ENCODE data around the gene NECTIN2.

Gene NECTIN2

GRCh38 chr19:44810234-44811121 is 35.6 kb upstream of the NECTIN2 start:
- DNase-seq, result no peak
- TF ChIP-seq GATA1 (IDR thresholded peaks at IDR 0.05; ENCODE audit: low read depth, low read length) (no peak), POLR2A (IDR thresholded peaks at IDR 0.05; ENCODE audit: low read length) (no peak)

- no peak for DNase-seq
- TF ChIP-seq GATA1 (IDR thresholded peaks at IDR 0.05; ENCODE audit: low read depth, low read length) (no peak), POLR2A (IDR thresholded peaks at IDR 0.05; ENCODE audit: low read length) (no peak)
Observed at GRCh38 chr19:44811122-44811419, 35.0 kb upstream of the NECTIN2 start.

DNA sequence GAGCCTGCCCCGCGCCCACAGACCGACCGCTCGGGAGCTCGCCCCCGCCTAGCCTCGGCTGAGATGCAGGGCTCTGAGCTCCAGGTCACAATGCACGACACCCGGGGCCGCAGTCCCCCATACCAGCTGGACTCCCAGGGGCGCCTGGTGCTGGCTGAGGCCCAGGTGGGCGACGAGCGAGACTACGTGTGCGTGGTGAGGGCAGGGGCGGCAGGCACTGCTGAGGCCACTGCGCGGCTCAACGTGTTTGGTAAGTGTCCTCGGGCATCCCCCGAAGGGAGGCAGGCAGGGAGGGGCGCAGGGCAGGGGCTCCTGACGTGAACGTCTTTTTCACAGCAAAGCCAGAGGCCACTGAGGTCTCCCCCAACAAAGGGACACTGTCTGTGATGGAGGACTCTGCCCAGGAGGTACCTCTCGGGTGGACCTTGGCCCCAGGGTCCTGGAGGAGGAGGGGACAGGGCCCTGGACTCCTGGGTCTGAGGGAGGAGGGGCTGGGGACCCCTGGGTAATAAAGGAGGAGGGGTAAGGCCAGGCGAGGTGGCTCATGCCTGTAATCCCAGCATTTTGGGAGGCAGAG is 33.9 kb upstream of the NECTIN2 start:
- no peak for TF ChIP-seq GATA1 (IDR thresholded peaks at IDR 0.05; ENCODE audit: low read depth, low read length)
- TF ChIP-seq POLR2A (IDR thresholded peaks at IDR 0.05; ENCODE audit: low read length), result no peak
- DNase-seq, result no peak

DNA sequence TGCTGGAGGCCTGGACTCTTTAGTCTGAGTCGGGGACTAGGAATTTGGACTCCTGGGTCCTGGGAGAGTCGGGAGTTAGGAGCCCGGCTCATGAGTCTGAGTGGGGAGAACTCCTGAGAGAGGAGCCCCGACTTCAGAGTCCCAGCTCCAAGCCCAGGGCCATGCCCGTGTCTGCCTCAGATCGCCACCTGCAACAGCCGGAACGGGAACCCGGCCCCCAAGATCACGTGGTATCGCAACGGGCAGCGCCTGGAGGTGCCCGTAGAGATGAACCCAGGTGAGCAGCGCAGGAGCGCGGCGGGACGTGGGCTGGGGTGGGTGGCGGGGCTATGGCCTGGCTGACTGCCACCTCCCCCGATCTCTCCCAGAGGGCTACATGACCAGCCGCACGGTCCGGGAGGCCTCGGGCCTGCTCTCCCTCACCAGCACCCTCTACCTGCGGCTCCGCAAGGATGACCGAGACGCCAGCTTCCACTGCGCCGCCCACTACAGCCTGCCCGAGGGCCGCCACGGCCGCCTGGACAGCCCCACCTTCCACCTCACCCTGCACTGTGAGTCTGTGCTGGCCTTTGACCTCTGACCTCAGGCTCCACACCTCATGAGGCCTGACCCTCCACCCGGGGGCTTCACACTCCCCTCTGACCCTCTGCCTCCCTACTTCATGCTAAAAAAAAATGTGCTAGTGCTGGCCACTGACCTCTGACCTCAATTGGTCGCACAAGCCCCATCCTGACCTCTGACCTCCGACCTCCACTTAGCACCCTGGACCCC is 32.8 kb upstream of the NECTIN2 start:
- TF ChIP-seq POLR2A (IDR thresholded peaks at IDR 0.05; ENCODE audit: low read length), result no peak
- no peak for TF ChIP-seq GATA1 (IDR thresholded peaks at IDR 0.05; ENCODE audit: low read depth, low read length)
- DNase-seq, result no peak

- no peak for DNase-seq
- TF ChIP-seq GATA1 (IDR thresholded peaks at IDR 0.05; ENCODE audit: low read depth, low read length) (no peak), POLR2A (IDR thresholded peaks at IDR 0.05; ENCODE audit: low read length) (no peak)
Observed at GRCh38 chr19:44813841-44814470, 32.1 kb upstream of the NECTIN2 start.

GRCh38 chr19:44814517-44814916 is 31.6 kb upstream of the NECTIN2 start:
- no peak for DNase-seq
- TF ChIP-seq GATA1 (IDR thresholded peaks at IDR 0.05; ENCODE audit: low read depth, low read length) (no peak), POLR2A (IDR thresholded peaks at IDR 0.05; ENCODE audit: low read length) (no peak)

- no peak for TF ChIP-seq POLR2A (IDR thresholded peaks at IDR 0.05; ENCODE audit: low read length)
- no peak for DNase-seq
Observed at GRCh38 chr19:44816301-44816700, 29.8 kb upstream of the NECTIN2 start.

- TF ChIP-seq GATA1 (IDR thresholded peaks at IDR 0.05; ENCODE audit: low read depth, low read length), result no peak
- TF ChIP-seq POLR2A (IDR thresholded peaks at IDR 0.05; ENCODE audit: low read length), result no peak
- DNase-seq, result no peak
Observed at GRCh38 chr19:44817725-44818465, 28.2 kb upstream of the NECTIN2 start.

DNA sequence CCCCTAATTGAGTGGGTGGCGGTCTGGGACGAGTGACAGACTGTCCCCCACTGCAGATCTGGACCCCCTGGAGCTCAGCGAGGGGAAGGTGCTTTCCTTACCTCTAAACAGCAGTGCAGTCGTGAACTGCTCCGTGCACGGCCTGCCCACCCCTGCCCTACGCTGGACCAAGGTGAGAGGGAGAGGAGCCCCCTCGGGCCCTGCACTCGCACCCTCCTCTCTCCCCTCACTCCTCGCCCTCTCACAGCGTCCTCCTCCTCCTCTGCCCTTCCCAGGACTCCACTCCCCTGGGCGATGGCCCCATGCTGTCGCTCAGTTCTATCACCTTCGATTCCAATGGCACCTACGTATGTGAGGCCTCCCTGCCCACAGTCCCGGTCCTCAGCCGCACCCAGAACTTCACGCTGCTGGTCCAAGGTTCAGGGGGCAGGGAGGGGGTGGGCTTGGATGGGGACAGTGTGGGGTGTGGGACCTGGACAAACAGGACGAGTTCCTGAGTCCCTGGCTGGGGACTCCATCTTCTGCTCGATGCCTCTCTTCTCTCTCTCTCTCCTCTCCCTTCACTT is 27.5 kb upstream of the NECTIN2 start:
- TF ChIP-seq GATA1 (IDR thresholded peaks at IDR 0.05; ENCODE audit: low read depth, low read length), result no peak
- TF ChIP-seq POLR2A (IDR thresholded peaks at IDR 0.05; ENCODE audit: low read length), result no peak
- DNase-seq, result no peak

DNA sequence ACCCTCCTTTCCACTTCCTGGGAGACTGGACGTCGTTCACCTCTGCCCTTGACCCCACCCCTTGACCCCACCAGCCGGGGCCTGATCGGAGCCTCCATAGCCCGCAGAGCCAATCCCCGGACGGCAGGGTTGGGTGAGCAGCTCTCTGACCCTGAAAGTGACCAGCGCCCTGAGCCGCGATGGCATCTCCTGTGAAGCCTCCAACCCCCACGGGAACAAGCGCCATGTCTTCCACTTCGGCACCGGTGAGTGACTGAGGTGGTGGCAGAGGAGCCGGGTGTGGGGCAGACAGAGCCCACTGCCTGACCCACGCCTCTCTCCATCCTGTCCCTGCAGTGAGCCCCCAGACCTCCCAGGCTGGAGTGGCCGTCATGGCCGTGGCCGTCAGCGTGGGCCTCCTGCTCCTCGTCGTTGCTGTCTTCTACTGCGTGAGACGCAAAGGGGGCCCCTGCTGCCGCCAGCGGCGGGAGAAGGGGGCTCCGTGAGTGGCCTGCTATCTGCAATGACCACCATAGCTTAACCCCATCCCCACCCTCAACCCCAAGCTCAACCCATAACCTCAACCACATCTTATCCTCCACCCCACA is 26.8 kb upstream of the NECTIN2 start:
- no peak for DNase-seq
- TF ChIP-seq GATA1 (IDR thresholded peaks at IDR 0.05; ENCODE audit: low read depth, low read length) (no peak), POLR2A (IDR thresholded peaks at IDR 0.05; ENCODE audit: low read length) (no peak)

DNA sequence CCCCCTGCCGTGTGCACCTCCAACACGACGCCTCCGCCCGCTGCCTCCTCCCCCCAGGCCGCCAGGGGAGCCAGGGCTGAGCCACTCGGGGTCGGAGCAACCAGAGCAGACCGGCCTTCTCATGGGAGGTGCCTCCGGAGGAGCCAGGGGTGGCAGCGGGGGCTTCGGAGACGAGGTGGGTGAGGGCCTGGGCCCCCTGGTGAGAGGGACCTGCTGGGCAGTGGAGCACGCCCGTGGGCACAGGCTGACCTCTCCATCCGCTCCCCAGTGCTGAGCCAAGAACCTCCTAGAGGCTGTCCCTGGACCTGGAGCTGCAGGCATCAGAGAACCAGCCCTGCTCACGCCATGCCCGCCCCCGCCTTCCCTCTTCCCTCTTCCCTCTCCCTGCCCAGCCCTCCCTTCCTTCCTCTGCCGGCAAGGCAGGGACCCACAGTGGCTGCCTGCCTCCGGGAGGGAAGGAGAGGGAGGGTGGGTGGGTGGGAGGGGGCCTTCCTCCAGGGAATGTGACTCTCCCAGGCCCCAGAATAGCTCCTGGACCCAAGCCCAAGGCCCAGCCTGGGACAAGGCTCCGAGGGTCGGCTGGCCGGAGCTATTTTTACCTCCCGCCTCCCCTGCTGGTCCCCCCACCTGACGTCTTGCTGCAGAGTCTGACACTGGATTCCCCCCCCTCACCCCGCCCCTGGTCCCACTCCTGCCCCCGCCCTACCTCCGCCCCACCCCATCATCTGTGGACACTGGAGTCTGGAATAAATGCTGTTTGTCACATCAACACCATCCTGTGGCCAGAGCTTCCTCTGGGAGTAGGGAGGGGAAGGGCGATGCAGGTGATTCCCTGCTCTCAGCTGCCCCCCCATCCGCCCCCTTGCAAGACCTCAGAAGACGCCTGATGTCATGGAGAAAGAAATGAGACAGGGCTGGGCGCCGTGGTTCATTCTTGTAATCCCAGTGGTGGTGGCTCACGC is 25.2 kb upstream of the NECTIN2 start:
- no peak for DNase-seq

DNA sequence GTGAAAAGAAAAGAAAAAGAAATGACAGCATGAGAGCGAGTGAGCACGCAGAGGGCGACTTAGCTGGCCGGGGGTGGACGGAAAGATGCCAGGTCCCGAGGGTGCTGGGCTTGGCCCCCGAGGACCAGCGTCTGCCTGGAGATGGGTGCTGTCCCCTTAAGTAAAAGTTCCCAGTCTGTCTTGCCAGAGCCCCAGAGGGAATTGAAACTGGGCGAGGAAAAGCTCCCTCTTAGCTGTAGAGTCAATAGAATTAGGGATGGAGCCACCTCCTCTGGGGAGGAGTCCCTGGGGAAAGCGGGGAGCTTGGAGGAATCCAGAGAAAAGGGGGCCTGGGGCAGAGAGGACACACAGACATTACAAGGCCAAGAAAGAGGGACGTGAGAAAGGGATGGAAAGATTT is 23.9 kb upstream of the NECTIN2 start:
- no peak for DNase-seq
- no peak for TF ChIP-seq POLR2A (IDR thresholded peaks at IDR 0.05; ENCODE audit: low read length)

More for the DNA sequence above, 25.2 kb upstream of the NECTIN2 start:
- TF ChIP-seq GATA1 (IDR thresholded peaks at IDR 0.05; ENCODE audit: low read depth, low read length) (no peak), POLR2A (IDR thresholded peaks at IDR 0.05; ENCODE audit: low read length) (no peak)

Measured in erythroblast (primary cell).